Ascending aorta (tissue), 2 donors: ENCODE measurements around the gene ATP5IF1. TPM values are rescaled to one million over a fixed set of nuclear protein-coding genes. Genes with fewer than 3 reads are reported as not detected.
A peak's percentile ranks its signal among the peaks of the same experiment; 100 is the strongest.

Experiments used
- DNase-seq, 2 donors: peaks; one replicate each; pipeline ENCODE4 v3.0.0-alpha.2; 2019; ENCODE audit warnings: low spot score in 2 of 2
- H3K27ac ChIP-seq, 2 donors: fragments of 200-600 bp; sonication (generic); one replicate each; pipeline ENCODE4 v1.5.1; 2016 to 2017; ENCODE audit warnings: mild to moderate bottlenecking in 1 of 2
- H3K27me3 ChIP-seq: fragments of 200-600 bp; sonication (generic); one replicate; pipeline ENCODE4 v1.5.1; 2017
- H3K36me3 ChIP-seq, 2 donors: fragments of 200-600 bp; sonication (generic); one replicate each; pipeline ENCODE4 v1.5.1; 2016
- H3K4me1 ChIP-seq, 2 donors: fragments of 200-600 bp; sonication (generic); one replicate each; pipeline ENCODE4 v1.5.1; 2016 to 2017; ENCODE audit warnings: mild to moderate bottlenecking in 1 of 2
- H3K4me3 ChIP-seq, 2 donors: fragments of 200-600 bp; sonication (generic); one replicate each; pipeline ENCODE4 v1.5.1; 2016 to 2017; ENCODE audit warnings: mild to moderate bottlenecking in 1 of 2
- H3K9me3 ChIP-seq, 2 donors: fragments of 200-600 bp; sonication (generic); one replicate each; pipeline ENCODE4 v1.5.1; 2016
- intact Hi-C: fragments of 100-400 bp; cut with DNase I; formaldehyde crosslinking; loops from one replicate; pipeline ENCODE4 v1.15.1; 2023
- total RNA-seq: library from RNA; depleted of rRNA; stranded (reverse); fragments of >200 nt; gene quantifications from one replicate; pipeline ENCODE4 v1.1.0, GENCODE V29; 2016
- TF ChIP-seq, protein P1 (sequence below), 3 experiments: fragments of 200-600 bp in 2 of 3; fragments of 450-650 bp in 1 of 3; sonication (generic) in 2 of 3; IDR thresholded peaks; one replicate each; pipeline ENCODE4 v1.5.1; 2016 to 2019; ENCODE audit warnings: antibody characterized with exemption in 3 of 3, mild to moderate bottlenecking in 1 of 3, moderate library complexity in 1 of 3

ATP5IF1 gene
- total RNA-seq, 1 donor from 2014 or later: 220 TPM

- Histone ChIP-seq H3K9me3 (no peaks in the 10 kb centered on the region), H3K4me3 (no peak overlapping the region), H3K4me1 (no peaks in the 10 kb centered on the region), H3K27ac (no peak overlapping the region), H3K27me3 (no peaks in the 10 kb centered on the region), H3K36me3 (peaks cover 74 to 93% of the 10 kb centered on the region in 2 donors)
- DNase-seq: no peak
- TF ChIP-seq, protein P1, sequence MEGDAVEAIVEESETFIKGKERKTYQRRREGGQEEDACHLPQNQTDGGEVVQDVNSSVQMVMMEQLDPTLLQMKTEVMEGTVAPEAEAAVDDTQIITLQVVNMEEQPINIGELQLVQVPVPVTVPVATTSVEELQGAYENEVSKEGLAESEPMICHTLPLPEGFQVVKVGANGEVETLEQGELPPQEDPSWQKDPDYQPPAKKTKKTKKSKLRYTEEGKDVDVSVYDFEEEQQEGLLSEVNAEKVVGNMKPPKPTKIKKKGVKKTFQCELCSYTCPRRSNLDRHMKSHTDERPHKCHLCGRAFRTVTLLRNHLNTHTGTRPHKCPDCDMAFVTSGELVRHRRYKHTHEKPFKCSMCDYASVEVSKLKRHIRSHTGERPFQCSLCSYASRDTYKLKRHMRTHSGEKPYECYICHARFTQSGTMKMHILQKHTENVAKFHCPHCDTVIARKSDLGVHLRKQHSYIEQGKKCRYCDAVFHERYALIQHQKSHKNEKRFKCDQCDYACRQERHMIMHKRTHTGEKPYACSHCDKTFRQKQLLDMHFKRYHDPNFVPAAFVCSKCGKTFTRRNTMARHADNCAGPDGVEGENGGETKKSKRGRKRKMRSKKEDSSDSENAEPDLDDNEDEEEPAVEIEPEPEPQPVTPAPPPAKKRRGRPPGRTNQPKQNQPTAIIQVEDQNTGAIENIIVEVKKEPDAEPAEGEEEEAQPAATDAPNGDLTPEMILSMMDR (IDR thresholded peaks at IDR 0.05): no peak
- intact Hi-C loops: loop anchor here (10.0 kb wide), 1 partner anchor 110 kb away; no protein-coding TSS in a partner anchor
Observed at GRCh38 chr1:28205243-28205642, 30.7 kb upstream of the ATP5IF1 start.

- intact Hi-C loops: loop anchor here (10.0 kb wide), 1 partner anchor 114 kb away; no protein-coding TSS in a partner anchor
- Histone ChIP-seq H3K9me3 (no peaks in the 10 kb centered on the region), H3K4me3 (no peak overlapping the region), H3K27me3 (no peaks in the 10 kb centered on the region), H3K36me3 (peaks cover 48 to 66% of the 10 kb centered on the region in 2 donors), H3K4me1 (no peaks in the 10 kb centered on the region), H3K27ac (no peak overlapping the region)
- DNase-seq: no peak
- TF ChIP-seq, protein P1 (IDR thresholded peaks at IDR 0.05): peak; percentile 40 to 58 (median 42)
Observed at GRCh38 chr1:28208818-28209441, 27.0 kb upstream of the ATP5IF1 start.

DNA sequence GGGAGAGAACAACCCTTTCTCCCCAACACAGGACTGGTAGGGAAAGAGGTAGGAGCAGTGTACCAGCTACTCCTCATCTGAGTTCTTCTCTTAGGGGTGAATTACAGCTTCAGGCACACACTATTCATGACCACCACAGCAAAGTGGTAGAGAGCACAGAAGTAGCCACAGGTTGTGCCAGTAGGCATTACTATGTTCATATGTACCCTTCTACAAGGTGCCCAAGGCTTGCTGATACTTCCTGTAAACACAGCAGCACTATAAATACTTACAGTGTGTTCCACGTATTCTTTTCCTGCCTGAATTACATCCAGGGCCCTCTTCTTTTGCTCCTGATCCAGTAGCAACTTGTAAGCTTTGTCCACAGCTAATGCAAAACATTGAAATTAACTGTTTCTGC lies 26.2 kb upstream of the ATP5IF1 start:
- no peaks in the 10 kb centered on the region for H3K27me3 ChIP-seq
- intact Hi-C loops: loop anchor here (10.0 kb wide), 1 partner anchor 115 kb away; no protein-coding TSS in a partner anchor
- H3K9me3 ChIP-seq: no peaks in the 10 kb centered on the region
- H3K36me3 ChIP-seq: peaks cover 48 to 63% of the 10 kb centered on the region in 2 donors
- DNase-seq: no peak
- no peak overlapping the region for H3K4me3 ChIP-seq
- no peaks in the 10 kb centered on the region for H3K4me1 ChIP-seq
- TF ChIP-seq, protein P1 (IDR thresholded peaks at IDR 0.05): no peak
- H3K27ac ChIP-seq: no peak overlapping the region

GRCh38 chr1:28213315-28213714 lies 22.6 kb upstream of the ATP5IF1 start:
- intact Hi-C loops: no loop called here
- Histone ChIP-seq H3K4me3 (no peak overlapping the region), H3K4me1 (no peaks in the 10 kb centered on the region), H3K36me3 (peaks cover 26 to 32% of the 10 kb centered on the region in 2 donors), H3K9me3 (no peaks in the 10 kb centered on the region), H3K27ac (no peak overlapping the region), H3K27me3 (no peaks in the 10 kb centered on the region)
- TF ChIP-seq, protein P1 (IDR thresholded peaks at IDR 0.05): no peak
- no peak for DNase-seq

- no peaks in the 10 kb centered on the region for H3K27me3 ChIP-seq
- TF ChIP-seq, protein P1 (IDR thresholded peaks at IDR 0.05): no peak
- no peaks in the 10 kb centered on the region for H3K9me3 ChIP-seq
- peaks cover 3 to 14% of the 10 kb centered on the region in 2 donors for H3K4me1 ChIP-seq
- intact Hi-C loops: no loop called here
- no peak for DNase-seq
- H3K4me3 ChIP-seq: no peak overlapping the region
- H3K36me3 ChIP-seq: peaks cover 33 to 60% of the 10 kb centered on the region in 2 donors
- no peak overlapping the region for H3K27ac ChIP-seq
Observed at GRCh38 chr1:28229089-28229488, 6.8 kb upstream of the ATP5IF1 start.
